Activated CD4-positive, alpha-beta T cell treated with anti-CD3 and anti-CD28 coated beads, Interleukin-2, amount 50 U/mL, for 48 hours (primary cell): ENCODE data around the gene PRB3.
A peak's percentile ranks its signal among the peaks of the same experiment; 100 is the strongest.

Experiments used
- DNase-seq, 2 experiments: peaks; one replicate each; pipeline ENCODE4 v3.0.0-alpha.2; 2020

PRB3 gene

DNA sequence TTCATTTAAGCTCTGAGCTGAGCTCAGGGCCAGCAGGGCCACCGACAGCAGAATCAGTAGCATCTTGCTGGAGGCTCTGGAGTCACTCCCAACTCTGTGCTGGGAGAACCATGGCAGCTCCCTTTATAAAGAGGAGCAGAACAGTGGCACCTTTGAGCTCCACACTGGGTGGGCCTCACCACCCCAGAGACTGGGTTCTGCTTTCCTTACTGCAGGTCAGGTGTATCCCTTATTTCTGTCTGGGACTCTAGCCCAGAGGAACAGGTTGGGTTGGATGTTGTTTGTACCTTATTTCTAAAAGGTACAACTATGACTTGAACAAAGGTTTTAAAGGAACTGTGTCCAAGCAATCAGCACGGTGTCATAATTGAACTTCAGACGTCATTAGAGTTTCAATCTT, at the start of gene PRB3:
Gene PRB3 (minus strand): TSS at position 101 of the 400 bp plus-strand sequence. CDS start 38 bp downstream, at position 63.
- DNase-seq, result no peak

DNA sequence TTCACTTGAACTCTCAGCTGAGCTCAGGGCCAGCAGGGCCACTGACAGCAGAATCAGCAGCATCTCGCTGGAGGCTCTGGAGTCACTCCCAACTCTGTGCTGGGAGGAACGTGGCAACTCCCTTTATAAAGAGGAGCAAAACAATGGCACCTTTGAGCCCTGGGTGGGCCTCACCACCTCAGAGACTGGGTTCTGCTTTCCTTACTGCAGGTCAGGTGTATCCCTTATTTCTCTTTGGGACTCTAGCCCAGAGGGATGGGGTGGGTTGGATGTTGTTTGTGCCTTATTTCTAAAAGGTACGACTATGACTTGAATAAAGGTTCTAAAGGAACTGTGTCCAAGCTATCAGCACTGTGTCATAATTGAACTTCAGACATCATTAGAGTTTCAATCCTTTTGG, 40.8 kb upstream of the PRB3 start, which contains the start of gene PRB4:
Gene PRB4 (minus strand): TSS at position 101 of the 400 bp plus-strand sequence. CDS start 38 bp downstream, at position 63.
- no peak for DNase-seq

DNA sequence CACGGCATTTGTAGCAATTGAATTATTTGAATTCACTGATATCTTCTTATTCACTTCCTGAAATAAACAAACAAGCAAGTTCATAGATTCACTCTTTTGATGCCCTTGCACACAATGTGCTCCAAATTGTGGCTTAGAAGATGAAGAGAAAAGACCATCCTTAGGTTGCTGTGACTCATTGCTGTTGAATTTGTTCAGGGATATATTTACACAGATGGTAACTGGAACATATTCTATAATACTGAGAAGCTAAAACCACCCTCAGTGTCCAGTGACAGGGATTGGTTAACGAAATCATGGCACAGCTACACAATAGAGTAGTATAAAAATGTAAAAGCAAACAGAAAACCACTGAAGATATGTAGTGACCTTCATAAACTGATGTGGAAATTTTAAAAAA, 37.6 kb upstream of the PRB3 start:
- no peak for DNase-seq

DNA sequence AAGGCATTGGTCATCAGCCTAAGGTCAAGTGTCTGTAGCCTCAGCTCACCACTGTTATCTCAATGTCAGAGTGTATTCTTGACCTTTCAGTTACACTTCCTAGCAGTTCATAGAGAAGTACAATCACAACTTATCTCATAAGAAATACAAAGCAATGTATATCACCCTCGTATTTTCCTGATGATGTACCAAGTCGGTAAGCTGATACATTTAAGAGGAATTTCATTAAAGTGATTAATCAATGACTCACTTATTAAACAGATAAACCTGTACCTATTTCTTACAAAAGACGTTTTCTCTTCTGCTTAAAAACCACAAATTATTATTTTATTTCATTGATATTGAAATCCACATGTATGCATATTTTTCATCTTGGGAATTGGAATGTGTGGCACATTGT, 3.9 kb upstream of the PRB3 start:
- DNase-seq, result no peak

DNA sequence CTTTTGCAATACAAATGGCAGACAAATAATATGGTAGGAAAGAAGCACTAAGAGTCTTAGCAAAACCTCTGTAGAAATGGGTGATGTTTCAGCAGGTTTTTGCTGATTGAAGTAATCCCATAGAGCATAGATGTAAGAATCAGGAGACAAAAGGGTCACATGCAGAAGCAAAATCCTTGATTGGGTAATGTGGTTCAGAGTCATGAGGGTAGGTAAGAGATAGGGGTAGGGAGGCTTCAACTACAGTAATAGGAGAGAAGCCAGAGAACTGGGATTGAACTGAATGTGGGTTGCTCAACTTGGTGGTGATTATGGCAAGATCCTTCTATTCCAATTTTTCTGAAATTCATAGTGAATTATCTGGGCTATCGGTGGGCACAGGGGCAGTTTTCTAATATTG, 5.0 kb downstream of the PRB3 start:
- DNase-seq, result no peak

DNA sequence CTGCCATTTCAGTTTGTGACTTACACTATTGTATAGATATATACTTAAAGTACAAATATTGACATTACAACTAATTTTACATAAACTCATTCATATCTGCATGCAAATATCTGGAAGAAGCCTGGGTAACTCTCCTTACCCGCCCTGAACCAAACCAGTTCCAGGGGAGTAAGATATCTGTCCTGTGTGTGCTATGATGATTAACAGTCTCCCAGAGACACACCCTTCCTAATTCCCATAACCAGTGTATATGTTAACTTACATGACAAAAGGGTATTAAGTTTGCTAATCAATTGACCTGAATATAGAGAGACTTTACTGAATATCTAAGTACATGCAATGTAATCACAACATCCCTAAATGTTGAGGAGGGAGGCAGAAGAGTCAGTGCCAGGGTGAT, 23.0 kb downstream of the PRB3 start:
- no peak for DNase-seq

DNA sequence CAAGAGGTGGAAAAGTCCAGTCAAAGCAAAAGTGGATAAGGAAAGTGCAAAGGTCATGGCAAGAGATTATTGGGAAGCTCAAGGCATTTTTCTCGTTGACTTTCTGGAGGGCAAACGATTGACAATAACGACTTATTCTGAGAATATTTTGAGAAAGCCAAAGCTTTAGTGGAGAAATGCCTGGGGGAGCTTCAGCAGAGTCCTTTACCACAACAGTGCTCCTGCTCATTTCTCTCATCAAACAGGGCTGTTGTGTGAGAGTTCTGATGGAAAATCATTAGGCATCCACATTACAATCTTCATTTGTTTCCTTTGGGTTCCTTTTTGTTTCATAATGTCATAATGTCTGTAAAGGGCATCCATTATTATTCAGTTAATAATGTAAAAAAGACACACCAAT, 26.9 kb downstream of the PRB3 start:
- DNase-seq, result no peak

DNA sequence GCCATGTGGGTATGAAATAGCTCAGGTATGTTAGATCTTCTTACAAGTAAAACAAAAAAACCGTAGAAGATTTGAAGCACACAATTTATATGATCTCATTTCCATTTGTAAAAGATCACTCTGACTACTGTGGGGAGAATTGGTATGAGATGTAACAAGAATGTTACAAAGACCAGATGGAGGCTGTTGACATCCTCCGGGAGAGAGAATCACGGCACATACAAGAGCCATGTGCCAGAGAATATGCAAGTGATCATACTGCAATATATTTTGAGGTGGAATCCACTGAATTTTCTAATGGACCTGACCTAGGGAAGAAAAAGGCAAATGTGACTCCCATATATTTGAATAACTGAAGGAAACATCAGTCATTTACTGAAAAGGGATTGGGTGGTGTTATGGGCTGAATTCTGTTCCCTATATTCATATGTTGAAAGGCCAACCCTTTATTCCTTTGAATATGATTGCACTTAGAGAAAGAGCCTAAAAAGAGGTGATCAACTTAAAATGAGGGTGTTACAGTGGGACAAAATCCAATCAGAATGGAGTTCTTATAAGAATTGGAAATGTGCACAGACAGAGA, 29.1 kb downstream of the PRB3 start:
- DNase-seq, result no peak

DNA sequence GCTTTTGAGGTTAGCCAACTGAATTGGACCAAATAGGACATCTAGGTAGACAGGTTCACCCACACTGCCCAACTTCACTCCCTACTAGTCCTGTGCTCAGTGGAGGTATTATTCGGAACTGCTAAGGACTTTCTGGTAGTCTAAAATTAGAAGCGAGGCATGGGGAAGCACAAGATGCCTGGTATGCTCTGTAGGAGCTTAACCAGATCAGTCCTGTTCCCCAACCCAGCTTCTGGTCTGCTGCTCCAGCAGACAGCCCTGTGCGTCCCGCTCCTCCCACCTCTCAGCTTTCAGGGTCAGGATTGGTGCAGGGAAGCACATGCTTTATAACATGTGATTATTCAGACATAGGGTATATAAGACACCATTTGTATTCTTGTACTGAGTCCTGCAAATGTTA, 31.2 kb downstream of the PRB3 start:
- DNase-seq, result no peak

DNA sequence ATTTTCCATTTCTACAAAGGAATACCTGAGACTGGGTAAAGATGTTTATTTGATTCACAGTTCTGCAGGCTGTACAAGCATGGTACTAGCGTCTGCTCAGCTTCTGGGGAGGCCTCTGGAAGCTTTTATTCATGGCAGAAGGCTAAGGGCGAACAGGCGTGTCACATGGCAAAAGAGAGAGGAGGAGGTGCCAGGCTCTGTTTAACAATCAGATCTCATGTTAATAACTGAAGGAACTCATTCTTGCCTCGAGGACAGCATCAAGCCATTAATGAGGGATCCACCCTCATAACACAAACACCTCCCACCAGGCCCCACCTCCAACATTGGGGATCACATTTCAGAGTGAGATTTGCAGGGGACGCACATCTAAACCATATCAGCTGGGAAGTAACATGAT, 36.0 kb downstream of the PRB3 start:
- DNase-seq, result no peak

DNA sequence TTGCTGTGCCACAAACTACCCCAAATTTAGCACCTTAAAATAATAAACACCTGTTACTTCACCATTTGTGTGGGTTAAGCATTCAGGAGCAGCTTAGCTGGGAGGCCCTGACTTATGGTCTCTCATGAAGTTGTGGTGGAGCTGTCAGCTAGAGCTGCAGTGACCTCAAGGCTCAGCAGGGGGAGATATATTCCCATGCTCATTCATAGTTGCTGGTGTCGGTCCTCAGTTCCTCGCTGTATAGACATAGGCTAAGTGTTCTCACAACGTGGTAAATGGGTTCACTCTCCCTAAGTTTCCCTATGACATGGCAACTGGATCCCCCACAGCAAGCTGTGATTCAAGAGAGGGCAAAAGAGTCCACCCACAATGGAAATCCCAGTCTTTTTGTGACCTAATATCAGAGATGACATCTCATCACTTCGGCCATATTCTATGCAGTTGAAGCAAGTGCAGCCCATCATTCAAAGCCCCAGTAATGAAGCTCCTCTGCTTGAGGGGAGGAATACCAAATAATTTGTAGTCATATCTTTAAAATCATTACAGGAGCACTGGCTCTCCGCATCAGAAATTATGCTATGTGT, 41.1 kb downstream of the PRB3 start:
- peak; percentile 26 to 47 for DNase-seq

DNA sequence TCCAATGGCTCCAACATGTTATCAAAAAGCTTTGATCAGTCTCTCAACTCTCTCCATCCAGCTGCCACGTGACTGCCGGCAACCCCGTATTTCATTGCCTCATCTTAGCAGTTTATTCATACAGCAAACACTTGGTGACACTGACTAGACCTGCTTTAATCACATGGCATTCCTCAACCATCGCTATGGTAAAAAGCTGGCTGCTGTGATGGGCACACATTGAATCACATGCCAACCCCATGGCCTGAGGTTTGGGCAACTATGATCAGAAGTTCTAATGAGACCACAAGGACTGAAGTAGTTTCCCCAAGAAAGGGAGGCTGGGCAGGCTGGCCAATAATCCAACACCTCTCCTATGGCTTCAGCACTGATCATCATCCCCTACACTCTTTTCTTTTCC, 42.1 kb downstream of the PRB3 start:
- DNase-seq, result no peak
